Aorta (tissue), 5 donors: ENCODE data around the gene XIRP2. TPM values are rescaled to one million over a fixed set of nuclear protein-coding genes. Genes with fewer than 3 reads are reported as not detected.
A peak's percentile ranks its signal among the peaks of the same experiment; 100 is the strongest.

Experiments
- ATAC-seq: fragments of 200-7000 bp; cut with Tn5 transposase; one replicate; pipeline ENCODE4 v1.9.1; 2022; ENCODE audit warnings: moderate library complexity; ENCODE audit not compliant: low FRiP score
- DNase-seq, 2 donors: peaks; one replicate each; pipeline ENCODE4 v3.0.0-alpha.2; 2020
- H3K27ac ChIP-seq, 2 donors: one replicate each; pipeline ENCODE4 v1.5.1; 2013; ENCODE audit warnings: low read length in 2 of 2, mild to moderate bottlenecking in 2 of 2, moderate library complexity in 2 of 2, control low read depth in 1 of 2, inconsistent platforms in 1 of 2, low read depth in 1 of 2
- H3K27me3 ChIP-seq, 2 donors: one replicate each; pipeline ENCODE4 v1.6.1; 2013; ENCODE audit warnings: control low read depth in 1 of 2, low read length in 1 of 2, mild to moderate bottlenecking in 1 of 2, moderate library complexity in 1 of 2; ENCODE audit not compliant: insufficient read depth in 2 of 2, control insufficient read depth in 1 of 2
- H3K36me3 ChIP-seq, 2 donors: one replicate each; pipeline ENCODE4 v1.6.1; 2013; ENCODE audit warnings: control low read depth in 1 of 2, low read length in 1 of 2, mild to moderate bottlenecking in 1 of 2; ENCODE audit not compliant: insufficient read depth in 2 of 2, control insufficient read depth in 1 of 2
- H3K4me1 ChIP-seq, 2 donors: one replicate each; pipeline ENCODE4 v1.6.1; 2013; ENCODE audit warnings: low read length in 2 of 2, control low read depth in 1 of 2, mild to moderate bottlenecking in 1 of 2, moderate library complexity in 1 of 2; ENCODE audit not compliant: insufficient read depth in 2 of 2, control insufficient read depth in 1 of 2
- H3K4me3 ChIP-seq, 2 donors: one replicate each; pipeline ENCODE4 v1.5.1; 2013; ENCODE audit warnings: low read length in 2 of 2, control low read depth in 1 of 2, mild to moderate bottlenecking in 1 of 2
- H3K9me3 ChIP-seq: one replicate; pipeline ENCODE4 v1.6.1; 2013; ENCODE audit warnings: mild to moderate bottlenecking, low read length; ENCODE audit not compliant: control insufficient read depth
- whole genome bisulfite sequencing, 2 donors: extraction: QIAGEN DNeasy Blood & Tissue Kit; methylation state at CpG; one replicate each; pipeline ENCODE4 v1.1.7; 2013; 5-methylcytosine and 5-hydroxymethylcytosine counted together
- intact Hi-C, 2 donors: fragments of 100-400 bp; cut with DNase I; formaldehyde crosslinking; loops; one replicate each; pipeline versions ENCODE4 v1.14.2 to v1.15.0; 2022
- polyA plus RNA-seq, 2 donors: library from polyadenylated mRNA; stranded (reverse); fragments of 200-250 nt; gene quantifications; one replicate each; pipeline ENCODE4 v1.2.3, GENCODE V29; 2013
- total RNA-seq, 2 donors: library from RNA; stranded (reverse); fragmentation: NEBNext Ultra II Directional; extraction: Animal tissue kit (Norgen Biotek cat#: 25700); gene quantifications; one replicate each; pipeline ENCODE4 v1.2.1, GENCODE V29; 2021
- donor health status: healthy with polysubstance abuse.
- donor health status: Bipolar disorder and iron deficiency.
- donor health status: DM: no; HTN: no; CAD: no.
- donor health status: DM: no; HTN: no; CAD: no.
- donor health status: DM: yes; HTN: yes; CAD: no.

The XIRP2 gene
- total and polyA plus RNA-seq, 4 donors = 0.15 to 3.8 (median 0.24) TPM

DNA sequence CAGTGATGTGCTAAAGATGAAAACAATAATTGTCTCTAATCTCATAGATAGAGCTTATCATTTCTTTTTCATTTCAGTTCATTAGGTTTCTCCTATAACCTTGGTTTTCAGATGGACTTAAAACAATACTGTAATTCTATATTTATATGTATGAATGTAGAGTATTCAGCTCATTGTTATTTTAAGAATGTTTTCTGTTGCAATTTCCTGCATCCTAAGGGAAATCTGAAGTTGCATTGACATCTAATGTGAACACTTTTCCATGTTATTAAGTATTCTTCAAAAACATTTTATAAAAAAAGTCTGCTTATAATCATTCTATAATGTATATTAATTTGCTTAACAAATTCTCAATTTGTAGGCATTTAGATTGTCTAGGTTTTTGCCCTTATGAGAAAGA lies 288.9 kb downstream of the XIRP2 start:
- Histone ChIP-seq H3K4me3 (no peak overlapping the region), H3K9me3 (no peaks in the 10 kb centered on the region), H3K27me3 (no peaks in the 10 kb centered on the region), H3K4me1 (no peaks in the 10 kb centered on the region), H3K36me3 (no peaks in the 10 kb centered on the region), H3K27ac (no peak overlapping the region)
- ATAC-seq = no peak
- intact Hi-C loops = no loop called here
- no peak for DNase-seq

- Histone ChIP-seq H3K27me3 (no peaks in the 10 kb centered on the region), H3K9me3 (no peaks in the 10 kb centered on the region), H3K4me3 (no peak overlapping the region), H3K27ac (no peak overlapping the region), H3K4me1 (no peaks in the 10 kb centered on the region), H3K36me3 (no peaks in the 10 kb centered on the region)
- DNase-seq = no peak
- intact Hi-C loops = no loop called here
- no peak for ATAC-seq
- 36 to 53% methylated on average over 3 of the region's 3 CpGs for WGBS, 2 donors
Observed at GRCh38 chr2:167181134-167181533, 292.9 kb downstream of the XIRP2 start.

DNA sequence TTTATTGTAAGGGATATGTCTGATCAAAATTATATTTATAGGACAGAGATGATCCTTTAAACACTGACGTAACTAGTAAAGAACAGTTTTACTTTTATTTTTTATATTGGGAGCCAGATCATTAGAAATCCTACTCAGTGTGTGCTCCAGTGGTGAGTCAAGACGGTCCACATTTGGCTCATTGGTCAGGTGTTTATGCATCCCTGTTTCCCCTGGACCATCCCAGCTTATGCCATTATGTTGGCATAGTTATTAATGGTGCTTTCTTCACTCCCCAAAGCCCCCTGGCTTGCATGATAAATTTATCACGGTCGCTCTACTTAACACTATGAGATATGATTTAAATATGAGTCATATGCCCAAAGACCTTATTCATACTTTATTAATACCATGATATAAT lies 293.4 kb downstream of the XIRP2 start:
- H3K4me1 ChIP-seq = no peaks in the 10 kb centered on the region
- DNase-seq = no peak
- ATAC-seq = no peak
- intact Hi-C loops = no loop called here
- H3K27ac ChIP-seq = no peak overlapping the region
- H3K36me3 ChIP-seq = no peaks in the 10 kb centered on the region
- H3K4me3 ChIP-seq = no peak overlapping the region
- H3K27me3 ChIP-seq = no peaks in the 10 kb centered on the region
- 81 to 83% methylated on average over 4 of the region's 4 CpGs for WGBS, 2 donors
- H3K9me3 ChIP-seq = no peaks in the 10 kb centered on the region

- H3K4me1 ChIP-seq = no peaks in the 10 kb centered on the region
- intact Hi-C loops = no loop called here
- WGBS, 2 donors = 88 to 92% methylated on average over 2 of the region's 2 CpGs
- no peak overlapping the region for H3K4me3 ChIP-seq
- no peaks in the 10 kb centered on the region for H3K27me3 ChIP-seq
- H3K9me3 ChIP-seq = no peaks in the 10 kb centered on the region
- no peak overlapping the region for H3K27ac ChIP-seq
- H3K36me3 ChIP-seq = no peaks in the 10 kb centered on the region
- DNase-seq (no peak), ATAC-seq (no peak)
Observed at GRCh38 chr2:167182403-167182802, 294.1 kb downstream of the XIRP2 start.

DNA sequence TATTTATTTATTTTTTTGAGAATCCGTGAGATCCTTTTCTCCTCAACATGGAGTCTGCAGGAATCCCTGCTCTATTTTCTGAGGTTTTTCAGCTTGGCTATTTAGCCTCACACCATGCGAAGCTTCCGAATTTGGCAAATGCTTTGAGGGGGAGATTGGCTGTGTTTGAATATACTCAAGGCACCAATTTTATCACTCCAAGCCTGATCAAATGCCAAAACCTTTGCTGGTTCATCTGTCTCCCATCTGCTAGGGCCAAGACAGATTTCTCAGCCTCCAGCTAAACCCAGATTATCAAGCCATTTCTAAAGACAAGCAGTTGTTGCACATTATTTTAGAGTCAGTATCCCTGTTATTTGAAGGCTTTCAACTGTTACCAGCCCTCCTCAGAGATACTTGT lies 295.7 kb downstream of the XIRP2 start:
- H3K27ac ChIP-seq = no peak overlapping the region
- WGBS, 2 donors = 90 to 91% methylated on average over 3 of the region's 3 CpGs
- H3K4me3 ChIP-seq = no peak overlapping the region
- H3K4me1 ChIP-seq = peaks cover 0 to 4% of the 10 kb centered on the region in 2 donors
- H3K9me3 ChIP-seq = no peaks in the 10 kb centered on the region
- intact Hi-C loops = no loop called here
- H3K36me3 ChIP-seq = no peaks in the 10 kb centered on the region
- H3K27me3 ChIP-seq = no peaks in the 10 kb centered on the region
- ATAC-seq (no peak), DNase-seq (no peak)

DNA sequence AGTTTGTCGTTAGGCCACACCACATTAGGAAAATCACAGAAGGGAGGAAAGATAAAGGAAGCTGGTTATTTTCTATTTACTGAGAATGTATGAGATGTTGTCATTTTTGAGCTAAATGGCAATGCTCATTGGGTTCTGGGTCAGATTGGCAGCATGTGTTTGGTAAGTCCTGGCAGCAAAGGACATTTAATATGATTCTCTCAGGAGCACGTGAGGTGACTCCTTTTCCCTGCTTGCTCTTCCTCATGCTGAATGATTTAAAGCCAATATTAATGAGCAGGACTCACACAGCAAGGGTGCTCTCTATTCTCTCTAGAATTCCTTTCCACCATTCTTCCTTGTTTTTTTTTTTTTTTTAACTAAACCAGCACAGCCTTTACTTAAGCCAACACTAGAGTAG lies 298.2 kb downstream of the XIRP2 start:
- Histone ChIP-seq H3K36me3 (no peaks in the 10 kb centered on the region), H3K27ac (no peak overlapping the region), H3K27me3 (no peaks in the 10 kb centered on the region), H3K4me1 (peaks cover 4 to 19% of the 10 kb centered on the region in 2 donors), H3K4me3 (no peak overlapping the region), H3K9me3 (no peaks in the 10 kb centered on the region)
- DNase-seq (no peak), ATAC-seq (no peak)
- WGBS, 2 donors = 89 to 92% methylated on average over 2 of the region's 2 CpGs
- intact Hi-C loops = loop anchor here in 1 of 2 donors (5.0 kb wide), 1 partner anchor 44 kb away; no protein-coding TSS in a partner anchor

- intact Hi-C loops = loop anchor here in 1 of 2 donors (5.0 kb wide), 1 partner anchor 45 kb away; no protein-coding TSS in a partner anchor
- H3K27me3 ChIP-seq = no peaks in the 10 kb centered on the region
- ATAC-seq (no peak), DNase-seq (no peak)
- H3K27ac ChIP-seq = no peak overlapping the region
- WGBS, 2 donors = 77 to 81% methylated on average over 6 of the region's 6 CpGs
- peaks cover 4 to 19% of the 10 kb centered on the region in 2 donors for H3K4me1 ChIP-seq
- no peak overlapping the region for H3K4me3 ChIP-seq
- H3K36me3 ChIP-seq = no peaks in the 10 kb centered on the region
- H3K9me3 ChIP-seq = no peaks in the 10 kb centered on the region
Observed at GRCh38 chr2:167187049-167187727, 298.9 kb downstream of the XIRP2 start.

DNA sequence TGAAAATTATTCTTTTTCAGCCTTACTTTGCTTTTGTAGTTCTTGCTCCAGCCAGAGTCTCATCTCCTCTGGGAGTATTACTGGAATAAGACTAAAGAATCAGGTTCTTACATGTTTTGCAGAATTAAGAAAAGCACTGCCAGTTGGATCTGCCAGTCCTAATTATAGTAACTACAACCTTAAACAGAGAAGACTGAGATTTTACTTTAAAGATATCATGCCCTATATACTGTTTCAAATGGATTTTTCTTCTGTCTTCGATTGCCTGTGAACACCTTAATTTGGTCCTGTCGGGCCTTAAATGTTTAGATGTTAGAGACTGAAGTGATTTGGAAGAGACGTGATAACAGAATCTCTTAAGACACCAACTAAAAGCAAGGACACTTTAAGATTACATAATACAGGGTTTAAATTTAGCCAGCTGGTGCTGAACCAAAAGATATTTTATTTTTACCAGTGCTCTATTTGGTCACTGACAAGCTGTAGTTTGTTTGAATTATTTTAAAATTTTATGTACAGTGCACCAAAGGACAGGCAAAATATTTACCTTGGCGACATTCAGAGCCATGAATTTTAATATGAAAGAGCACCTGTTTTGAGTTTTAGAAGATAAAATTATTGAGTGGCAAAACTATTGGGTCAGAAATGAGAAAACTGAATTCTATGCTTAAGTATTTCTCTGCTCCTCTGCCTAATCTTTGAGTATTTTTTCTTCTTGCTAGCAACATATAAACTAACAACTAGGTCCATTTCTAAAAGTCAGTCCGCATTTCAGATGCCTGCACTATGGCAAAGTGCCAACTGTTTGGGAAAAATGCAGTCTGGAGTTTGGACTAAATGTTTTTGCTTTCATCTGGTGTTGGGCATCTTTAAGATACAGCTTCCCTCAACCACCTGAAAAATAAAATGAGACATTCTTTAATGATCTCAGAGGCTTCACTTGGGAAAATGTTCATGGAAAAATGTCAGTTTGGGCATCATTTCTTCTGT lies 300.0 kb downstream of the XIRP2 start:
- intact Hi-C loops = loop anchor here in 1 of 2 donors (5.0 kb wide), 1 partner anchor 46 kb away; no protein-coding TSS in a partner anchor
- DNase-seq = no peak
- H3K4me3 ChIP-seq = no peak overlapping the region
- H3K27ac ChIP-seq = peak overlapping the region in 1 of 2 donors; percentile 43
- H3K36me3 ChIP-seq = no peaks in the 10 kb centered on the region
- no peaks in the 10 kb centered on the region for H3K27me3 ChIP-seq
- ATAC-seq = peak; percentile 63
- H3K4me1 ChIP-seq = peaks cover 4 to 21% of the 10 kb centered on the region in 2 donors
- no peaks in the 10 kb centered on the region for H3K9me3 ChIP-seq
- 5% methylated on average over 5 of the region's 5 CpGs for WGBS, 2 donors
